CD4-positive, alpha-beta memory T cell (primary cell): ENCODE data around the gene DDX10. TPM values are rescaled to one million over a fixed set of nuclear protein-coding genes. Genes with fewer than 3 reads are reported as not detected.

ENCODE experiments used
- CTCF ChIA-PET: fragments of 350-600 bp; sonication (Branson Sonifier 250); formaldehyde crosslinking; loops from one replicate; lab custom pipeline; 2021; ENCODE audit warnings: inconsistent platforms; ENCODE audit not compliant: partially characterized antibody; lab: Charles Lee
- POLR2A ChIA-PET: fragments of 350-600 bp; sonication (Branson Sonifier 250); formaldehyde crosslinking; loops from one replicate; lab custom pipeline; 2021; ENCODE audit not compliant: partially characterized antibody; lab: Charles Lee
- DNase-seq, 5 donors: peaks; one replicate each; pipeline versions ENCODE4 v3.0.0 to v3.0.0-alpha.2; 2020 to 2022; ENCODE audit warnings: mixed read lengths in 1 of 5
- H3K27ac ChIP-seq: one replicate; pipeline ENCODE4 v1.7.0; 2013; ENCODE audit warnings: low read depth, low read length
- H3K27me3 ChIP-seq: 2 replicates; pipeline ENCODE4 v1.7.0; 2013; ENCODE audit warnings: mild to moderate bottlenecking, low read length, moderate library complexity; ENCODE audit not compliant: insufficient read depth
- H3K36me3 ChIP-seq: 2 replicates; pipeline ENCODE4 v1.7.0; 2013; ENCODE audit warnings: mild to moderate bottlenecking, low read length, moderate library complexity; ENCODE audit not compliant: insufficient read depth
- H3K4me1 ChIP-seq: 2 replicates; pipeline ENCODE4 v1.7.0; 2013; ENCODE audit warnings: mild to moderate bottlenecking, low read length, moderate library complexity; ENCODE audit not compliant: insufficient read depth
- H3K4me3 ChIP-seq, 2 donors: one replicate each; pipeline ENCODE4 v1.7.0; 2013; ENCODE audit warnings: low read length in 2 of 2, mild to moderate bottlenecking in 1 of 2
- H3K9me3 ChIP-seq, 2 donors: one replicate each; pipeline ENCODE4 v1.7.0; 2013; ENCODE audit warnings: low read length in 2 of 2, control low read depth in 1 of 2; ENCODE audit not compliant: control insufficient read depth in 1 of 2
- H3K27ac Mint-ChIP-seq, 7 donors: one replicate each; pipeline ENCODE4 v1.8.0; 2020 to 2021; ENCODE audit warnings: mixed read lengths in 7 of 7, mild to moderate bottlenecking in 6 of 7, inconsistent platforms in 3 of 7, moderate library complexity in 3 of 7
- H3K27me3 Mint-ChIP-seq, 2 donors: one replicate each; pipeline ENCODE4 v1.8.0; 2020 to 2021; ENCODE audit warnings: mixed read lengths in 2 of 2
- H3K36me3 Mint-ChIP-seq, 2 donors: one replicate each; pipeline ENCODE4 v1.8.0; 2020 to 2021; ENCODE audit warnings: mixed read lengths in 2 of 2, inconsistent platforms in 1 of 2, mild to moderate bottlenecking in 1 of 2
- H3K4me1 Mint-ChIP-seq, 4 donors: one replicate each; pipeline ENCODE4 v1.8.0; 2020 to 2021; ENCODE audit warnings: mixed read lengths in 4 of 4, mild to moderate bottlenecking in 1 of 4
- H3K4me3 Mint-ChIP-seq, 8 donors: one replicate each; pipeline ENCODE4 v1.8.0; 2020 to 2021; ENCODE audit warnings: mixed read lengths in 8 of 8, mild to moderate bottlenecking in 7 of 8, moderate library complexity in 6 of 8, inconsistent platforms in 3 of 8
- H3K9me3 Mint-ChIP-seq, 8 donors: one replicate each; pipeline ENCODE4 v1.8.0; 2020 to 2021; ENCODE audit warnings: mixed read lengths in 8 of 8, mild to moderate bottlenecking in 5 of 8, inconsistent platforms in 3 of 8, moderate library complexity in 1 of 8
- intact Hi-C: fragments of 100-400 bp; cut with micrococcal nuclease; formaldehyde crosslinking; loops from one replicate; pipeline ENCODE4 v1.15.1; 2023
- polyA plus RNA-seq, 2 donors: library from polyadenylated mRNA; unstranded; fragments of 300-500 nt; fragmentation: Illumina TruSeq; gene quantifications; one replicate each; pipeline ENCODE4 v1.2.3, GENCODE V29; 2021
- total RNA-seq, 2 experiments: library from RNA; stranded (reverse); gene quantifications; one replicate each; pipeline ENCODE4 v1.2.3, GENCODE V29; 2021

Gene DDX10
- total and polyA plus RNA-seq, 4 experiments from 2014 or later, result 15.7 to 18.2 (median 16.7) TPM

DNA sequence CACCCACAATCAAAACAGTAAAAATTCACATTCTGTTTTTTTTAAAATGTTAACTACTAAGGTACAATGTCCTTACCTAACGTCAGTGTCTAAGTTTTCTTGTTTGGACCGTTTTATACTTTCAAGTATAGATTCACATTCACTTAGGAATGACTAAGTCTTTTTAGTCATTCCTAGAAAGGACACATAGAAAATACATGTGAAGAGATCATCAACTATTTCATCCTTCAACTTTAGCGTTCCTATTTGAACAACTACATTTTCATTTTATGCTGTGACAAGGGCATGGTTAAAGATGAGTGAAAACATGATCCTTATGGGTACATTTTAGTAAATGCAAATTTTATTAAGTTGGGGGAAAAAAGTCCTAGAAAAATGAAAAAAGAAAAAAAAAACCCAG is 62.8 kb downstream of the DDX10 start:
- peaks cover 11 to 23% (median 17%) of the 10 kb centered on the region in 4 donors for H3K4me1 Mint-ChIP-seq
- H3K9me3 Mint-ChIP-seq, result peaks cover 0 to 4% (median 0%) of the 10 kb centered on the region in 8 donors
- Histone ChIP-seq H3K27me3 (no peaks in the 10 kb centered on the region), H3K4me1 (no peaks in the 10 kb centered on the region), H3K36me3 (peaks cover 5% of the 10 kb centered on the region), H3K27ac (no peak overlapping the region), H3K9me3 (no peaks in the 10 kb centered on the region), H3K4me3 (no peak overlapping the region)
- no peak overlapping the region for H3K27ac Mint-ChIP-seq
- H3K4me3 Mint-ChIP-seq, result no peak overlapping the region
- DNase-seq, result no peak
- H3K27me3 Mint-ChIP-seq, result no peaks in the 10 kb centered on the region
- POLR2A ChIA-PET, result no interaction called here
- intact Hi-C loops, result no loop called here
- peaks cover 34 to 53% of the 10 kb centered on the region in 2 donors for H3K36me3 Mint-ChIP-seq
- CTCF ChIA-PET, result no interaction called here

DNA sequence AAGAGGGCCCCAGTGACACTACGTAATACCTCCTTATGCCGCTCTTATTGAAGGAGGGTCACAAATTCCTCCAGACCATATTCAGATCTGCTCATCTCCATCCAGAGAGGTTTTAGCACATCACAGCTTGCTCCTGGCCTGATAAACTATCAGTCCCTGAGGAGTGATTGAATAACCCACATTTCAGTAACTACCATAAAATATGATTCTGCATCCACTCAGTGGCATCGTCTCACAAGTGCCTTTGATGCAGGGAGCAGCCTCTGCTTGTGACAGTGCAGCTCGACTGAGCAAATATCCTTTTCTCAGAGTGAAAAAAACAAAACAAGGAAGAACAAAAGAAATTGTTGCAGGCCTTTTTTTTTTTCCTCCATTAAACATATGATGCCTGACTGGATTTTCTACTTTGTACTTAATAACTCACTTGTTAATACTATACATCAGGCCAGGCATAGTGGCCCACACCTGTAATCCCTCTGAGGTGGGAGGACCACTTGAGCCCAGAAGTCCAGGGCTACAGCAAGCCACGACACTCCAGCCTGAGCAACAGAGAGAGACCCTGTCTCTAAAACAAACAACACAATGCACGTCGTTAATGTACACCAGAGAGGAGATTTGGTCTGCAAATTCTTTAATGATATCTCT is 64.5 kb downstream of the DDX10 start:
- peaks cover 0 to 4% (median 0%) of the 10 kb centered on the region in 8 donors for H3K9me3 Mint-ChIP-seq
- peaks cover 25 to 33% (median 29%) of the 10 kb centered on the region in 4 donors for H3K4me1 Mint-ChIP-seq
- no peaks in the 10 kb centered on the region for H3K27me3 ChIP-seq
- no peaks in the 10 kb centered on the region for H3K36me3 ChIP-seq
- POLR2A ChIA-PET, result no interaction called here
- no peak overlapping the region for H3K27ac ChIP-seq
- H3K27ac Mint-ChIP-seq, result peak overlapping the region in 3 of 7 donors; percentile 24 to 31 (median 25)
- H3K27me3 Mint-ChIP-seq, result no peaks in the 10 kb centered on the region
- H3K4me3 ChIP-seq, result no peak overlapping the region
- peaks cover 20 to 46% of the 10 kb centered on the region in 2 donors for H3K36me3 Mint-ChIP-seq
- peaks cover 15% of the 10 kb centered on the region for H3K4me1 ChIP-seq
- CTCF ChIA-PET, result interaction anchor here (0.8 kb wide), 1 partner anchor 12 kb away, joined by 3 read pairs; no protein-coding TSS in a partner anchor
- intact Hi-C loops, result no loop called here
- no peaks in the 10 kb centered on the region for H3K9me3 ChIP-seq
- DNase-seq, result no peak
- no peak overlapping the region for H3K4me3 Mint-ChIP-seq

DNA sequence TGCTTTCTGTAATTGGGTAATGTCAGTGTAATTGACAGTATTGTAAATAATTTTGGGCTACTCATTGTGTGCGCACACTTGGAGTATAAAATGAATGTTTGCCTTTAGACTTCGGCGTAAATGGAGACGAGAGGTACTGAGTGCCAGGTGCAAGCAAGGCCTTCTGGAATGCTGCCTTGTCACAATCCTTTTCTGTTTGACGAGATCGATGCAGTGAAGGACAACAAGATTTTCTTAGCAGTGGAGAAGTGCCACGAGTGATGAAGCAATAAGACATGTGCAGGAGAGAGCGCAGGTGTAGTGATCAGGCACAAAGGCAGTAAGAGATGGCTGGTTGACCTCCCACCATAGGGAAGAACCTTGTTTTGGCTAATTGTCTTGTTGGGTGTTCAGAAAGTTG is 67.5 kb downstream of the DDX10 start:
- ChIA-PET POLR2A (no interaction called here), CTCF (interaction anchor here (0.8 kb wide), 1 partner anchor 94 kb away, joined by 3 read pairs; no protein-coding TSS in a partner anchor)
- Mint-ChIP-seq H3K27me3 (no peaks in the 10 kb centered on the region), H3K4me1 (peaks cover 25 to 33% (median 28%) of the 10 kb centered on the region in 4 donors), H3K4me3 (peak overlapping the region in 1 of 8 donors; percentile 20), H3K36me3 (peaks cover 19 to 45% of the 10 kb centered on the region in 2 donors), H3K27ac (peak overlapping the region in 2 of 7 donors; percentile 56 to 63), H3K9me3 (no peaks in the 10 kb centered on the region)
- Histone ChIP-seq H3K4me3 (no peak overlapping the region), H3K9me3 (no peaks in the 10 kb centered on the region), H3K27ac (no peak overlapping the region), H3K4me1 (peaks cover 16% of the 10 kb centered on the region), H3K36me3 (no peaks in the 10 kb centered on the region), H3K27me3 (no peaks in the 10 kb centered on the region)
- no peak for DNase-seq
- intact Hi-C loops, result no loop called here

DNA sequence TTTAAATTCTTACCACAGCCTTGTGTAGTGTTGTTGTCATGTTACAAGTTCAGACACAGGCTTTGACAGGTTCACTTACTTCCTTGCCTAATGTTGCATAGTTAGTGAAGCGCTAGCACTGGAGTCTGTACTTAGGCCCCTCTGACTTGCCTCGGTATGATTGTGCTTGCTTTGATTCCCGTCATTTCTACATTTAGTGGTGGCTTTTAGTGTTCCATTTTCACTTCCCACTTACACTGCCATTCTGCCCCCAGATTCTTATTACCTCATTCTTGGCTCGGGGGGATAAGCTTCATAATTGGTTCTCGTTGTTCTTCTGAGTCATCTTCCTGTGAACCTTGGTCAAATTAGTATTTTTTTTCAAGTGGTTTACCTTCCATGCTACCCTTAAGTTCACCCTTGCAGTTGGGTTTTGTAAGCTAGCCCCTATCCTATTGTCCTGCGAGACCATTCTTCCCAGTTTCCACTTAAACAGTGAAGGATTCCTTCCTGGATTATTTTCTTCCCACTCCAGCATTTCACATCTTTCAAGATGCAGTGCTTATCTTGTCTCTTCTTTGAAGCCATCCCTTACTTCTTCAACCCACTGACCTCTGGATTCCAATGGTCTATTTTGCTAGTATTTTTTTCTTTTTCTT is 68.7 kb downstream of the DDX10 start:
- H3K27ac ChIP-seq, result no peak overlapping the region
- Mint-ChIP-seq H3K4me3 (peak overlapping the region in 7 of 8 donors; percentile 29 to 73 (median 47)), H3K27me3 (no peaks in the 10 kb centered on the region), H3K36me3 (peaks cover 24 to 47% of the 10 kb centered on the region in 2 donors), H3K9me3 (no peaks in the 10 kb centered on the region), H3K27ac (peak overlapping the region in 3 of 7 donors; percentile 42 to 72 (median 46)), H3K4me1 (peaks cover 23 to 32% (median 28%) of the 10 kb centered on the region in 4 donors)
- no peak overlapping the region for H3K4me3 ChIP-seq
- H3K27me3 ChIP-seq, result no peaks in the 10 kb centered on the region
- no peaks in the 10 kb centered on the region for H3K9me3 ChIP-seq
- DNase-seq, result peak in 1 of 5 donors; percentile 0
- intact Hi-C loops, result no loop called here
- CTCF ChIA-PET, result interaction anchor here (1.1 to 1.8 kb wide), 4 partner anchors 12 to 615 kb away, joined by 4 to 8 read pairs (median 6); no protein-coding TSS in a partner anchor
- POLR2A ChIA-PET, result no interaction called here
- H3K36me3 ChIP-seq, result no peaks in the 10 kb centered on the region
- peaks cover 16% of the 10 kb centered on the region for H3K4me1 ChIP-seq

DNA sequence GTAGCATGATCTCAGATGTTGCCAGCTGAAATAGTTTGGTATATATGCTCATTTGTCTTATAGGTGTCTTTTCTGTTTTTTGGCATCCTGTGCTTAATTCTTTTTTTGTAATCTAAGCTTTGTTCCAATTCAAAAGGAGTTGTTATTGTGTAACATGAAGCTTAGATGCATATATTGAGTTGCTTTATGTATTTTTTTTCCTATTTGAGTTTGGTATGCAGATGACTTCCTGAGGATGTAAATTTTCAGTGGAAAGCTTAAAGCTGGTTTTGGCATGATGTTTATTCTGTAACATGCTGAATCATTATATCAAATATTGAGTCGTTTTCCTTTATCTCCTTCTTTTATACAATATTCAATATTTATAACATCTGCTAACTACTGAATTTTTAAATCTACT is 69.4 kb downstream of the DDX10 start:
- no peaks in the 10 kb centered on the region for H3K9me3 Mint-ChIP-seq
- H3K27ac Mint-ChIP-seq, result peak overlapping the region in 1 of 7 donors; percentile 46
- ChIA-PET POLR2A (no interaction called here), CTCF (interaction anchor here (1.0 to 1.8 kb wide), 7 partner anchors 10 to 725 kb away, joined by 3 to 8 read pairs (median 4); partner anchors contain the start of gene CUL5)
- Histone ChIP-seq H3K9me3 (no peaks in the 10 kb centered on the region), H3K27ac (no peak overlapping the region), H3K4me1 (peaks cover 16% of the 10 kb centered on the region), H3K27me3 (no peaks in the 10 kb centered on the region), H3K36me3 (no peaks in the 10 kb centered on the region), H3K4me3 (no peak overlapping the region)
- H3K27me3 Mint-ChIP-seq, result no peaks in the 10 kb centered on the region
- DNase-seq, result no peak
- H3K36me3 Mint-ChIP-seq, result peaks cover 25 to 49% of the 10 kb centered on the region in 2 donors
- H3K4me1 Mint-ChIP-seq, result peaks cover 21 to 31% (median 25%) of the 10 kb centered on the region in 4 donors
- H3K4me3 Mint-ChIP-seq, result peak overlapping the region in 3 of 8 donors; percentile 8 to 47 (median 35)
- intact Hi-C loops, result no loop called here

DNA sequence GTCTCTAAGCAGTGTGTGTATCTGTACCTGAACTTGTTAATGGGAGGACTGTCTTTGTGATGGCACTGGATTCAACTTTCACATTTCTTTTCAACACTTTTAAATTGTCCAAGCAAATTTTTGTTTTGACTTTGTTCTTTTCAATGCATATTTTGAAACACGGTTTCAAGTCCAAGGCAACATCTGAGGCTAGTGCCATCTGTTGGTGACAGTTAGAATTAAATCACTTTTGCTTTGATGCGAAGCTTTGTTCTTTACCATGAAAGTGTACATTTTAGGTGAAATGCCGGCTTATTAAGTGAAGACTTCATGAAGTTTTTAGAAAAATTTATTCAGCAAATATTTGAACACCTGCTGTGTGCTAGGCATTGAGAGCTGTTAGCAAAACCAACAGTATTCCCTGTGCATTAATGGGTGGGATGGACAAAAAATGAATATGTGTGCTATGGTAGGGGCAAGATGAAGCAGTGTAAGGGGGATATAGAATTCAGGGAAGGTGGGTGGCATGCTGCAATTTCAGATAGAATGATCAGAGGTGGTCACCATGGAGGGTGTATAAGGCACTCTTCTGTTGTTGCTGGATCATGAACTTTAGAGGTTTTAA is 70.2 kb downstream of the DDX10 start:
- Mint-ChIP-seq H3K4me1 (peaks cover 21 to 31% (median 27%) of the 10 kb centered on the region in 4 donors), H3K27me3 (no peaks in the 10 kb centered on the region), H3K9me3 (peaks cover 0 to 2% (median under 1%) of the 10 kb centered on the region in 8 donors), H3K36me3 (peaks cover 25 to 54% of the 10 kb centered on the region in 2 donors), H3K27ac (peak overlapping the region in 2 of 7 donors; percentile 11 to 25), H3K4me3 (peak overlapping the region in 2 of 8 donors; percentile 4 to 52)
- Histone ChIP-seq H3K9me3 (no peaks in the 10 kb centered on the region), H3K27me3 (no peaks in the 10 kb centered on the region), H3K27ac (no peak overlapping the region), H3K36me3 (no peaks in the 10 kb centered on the region), H3K4me3 (no peak overlapping the region), H3K4me1 (peaks cover 16% of the 10 kb centered on the region)
- intact Hi-C loops, result loop anchor here (5.0 kb wide), 1 partner anchor 48 kb away; no protein-coding TSS in a partner anchor
- ChIA-PET CTCF (interaction anchor here (0.8 to 1.8 kb wide), 10 partner anchors 8 to 726 kb away, joined by 3 to 8 read pairs (median 4); partner anchors contain the start of genes CUL5 and DDX10), POLR2A (no interaction called here)
- peak in 4 of 5 donors; percentile 3 to 21 (median 9) for DNase-seq
